ENCODE measurements around the gene TCP1. TPM values are rescaled to one million over a fixed set of nuclear protein-coding genes. Genes with fewer than 3 reads are reported as not detected.
"Not testable (repeated sequence)": the region's sequence is repeated elsewhere in the genome, so short reads cannot be mapped to it uniquely, and the experiment has no call there.

Gene TCP1
- total RNA-seq, 1 donor from 2014 or later = 153 TPM

DNA sequence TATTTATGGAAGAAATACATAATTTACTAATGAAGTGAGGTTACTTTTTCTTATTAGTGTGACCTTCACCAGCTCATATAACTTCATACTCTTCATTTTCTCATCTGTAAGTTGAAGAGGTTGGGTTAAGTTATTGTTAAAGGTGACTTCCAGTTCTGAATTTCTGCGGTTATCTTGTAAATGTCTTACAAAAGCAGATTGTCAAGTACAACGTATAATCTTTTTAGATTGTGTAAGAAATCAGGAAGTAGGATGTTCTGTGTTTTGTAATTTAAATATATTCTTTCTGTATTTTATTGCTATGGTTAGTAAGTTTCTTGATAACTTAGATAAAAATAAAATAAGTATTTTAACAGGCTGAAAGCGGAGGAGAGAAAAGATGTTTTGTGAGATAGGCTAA lies 50.1 kb downstream of the TCP1 start:
- no peak for DNase-seq (ENCODE audit: low spot score)

DNA sequence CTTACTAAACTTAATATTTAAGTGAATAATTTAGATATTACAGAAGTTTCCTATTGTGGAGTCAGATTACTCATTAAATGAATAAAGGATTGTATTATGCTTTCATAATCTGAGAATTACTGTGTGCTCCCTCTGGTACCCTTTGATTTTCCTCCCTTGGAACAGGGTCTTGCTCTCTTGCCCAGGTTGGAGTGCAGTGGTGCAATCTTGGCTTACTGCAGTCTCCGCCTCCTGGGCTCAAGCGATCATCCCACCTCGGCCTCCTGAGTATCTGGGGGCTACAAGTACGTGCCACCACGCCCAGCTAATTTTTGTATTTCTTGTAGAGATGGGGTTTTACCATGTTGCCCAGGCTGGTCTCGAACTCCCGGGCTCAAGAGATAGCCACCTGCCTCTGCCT lies 52.5 kb downstream of the TCP1 start:
- no peak for DNase-seq (ENCODE audit: low spot score)

DNA sequence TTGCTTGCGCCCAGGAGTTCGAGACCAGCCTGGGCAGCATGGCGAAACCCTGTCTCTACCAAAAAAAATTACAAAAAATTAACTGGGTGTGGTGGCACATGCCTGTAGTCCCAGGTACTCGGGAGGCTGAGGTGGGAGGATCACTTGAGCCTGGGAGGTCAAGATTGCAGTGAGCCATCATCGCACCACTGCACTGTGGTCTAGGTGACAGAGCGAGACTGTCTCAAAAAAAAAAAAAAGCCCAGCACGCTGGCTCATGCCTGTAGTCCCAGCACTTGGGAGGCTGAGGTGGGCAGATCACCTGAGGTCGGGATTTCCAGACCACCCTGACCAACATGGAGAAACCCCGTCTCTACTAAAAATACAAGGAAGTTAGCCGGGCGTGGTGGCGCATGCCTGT lies 56.0 kb downstream of the TCP1 start:
- not testable (repeated sequence) for DNase-seq (ENCODE audit: low spot score)

DNA sequence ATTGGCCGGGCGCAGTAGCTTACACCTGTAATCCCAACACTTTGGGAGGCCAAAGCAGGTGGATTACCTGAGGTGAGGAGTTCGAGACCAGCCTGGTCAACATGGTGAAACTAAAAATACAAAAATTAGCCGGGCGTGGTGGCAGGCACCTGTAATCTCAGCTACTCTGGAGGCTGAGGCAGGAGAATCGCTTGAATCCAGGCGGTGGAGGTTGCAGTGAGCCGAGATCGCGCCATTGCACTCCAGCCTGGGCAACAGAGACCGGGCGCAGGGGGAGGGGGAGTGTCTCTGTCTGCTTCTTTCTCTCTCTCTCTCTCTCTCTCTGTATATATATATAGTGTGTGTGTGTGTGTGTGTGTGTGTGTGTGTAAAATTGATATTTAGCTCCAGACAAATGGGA lies 56.9 kb downstream of the TCP1 start:
- not testable (repeated sequence) for DNase-seq (ENCODE audit: low spot score)

DNA sequence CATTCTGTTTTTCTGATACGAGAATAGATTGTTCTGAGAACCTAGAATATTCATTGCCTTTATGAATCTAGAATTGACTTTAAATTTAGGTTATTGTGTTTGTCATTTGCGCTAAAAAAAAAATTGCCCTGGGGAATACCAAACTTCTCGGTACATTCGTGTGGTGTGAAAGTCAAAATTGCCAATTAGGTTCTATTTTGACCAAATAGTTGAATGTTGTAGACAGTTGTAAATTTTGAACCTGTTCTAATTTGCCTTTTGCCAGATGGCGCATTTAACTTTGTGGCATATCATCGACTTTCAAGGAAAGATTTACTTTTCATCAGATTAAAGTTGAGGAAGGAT lies 59.1 kb downstream of the TCP1 start:
- no peak for DNase-seq (ENCODE audit: low spot score)

DNA sequence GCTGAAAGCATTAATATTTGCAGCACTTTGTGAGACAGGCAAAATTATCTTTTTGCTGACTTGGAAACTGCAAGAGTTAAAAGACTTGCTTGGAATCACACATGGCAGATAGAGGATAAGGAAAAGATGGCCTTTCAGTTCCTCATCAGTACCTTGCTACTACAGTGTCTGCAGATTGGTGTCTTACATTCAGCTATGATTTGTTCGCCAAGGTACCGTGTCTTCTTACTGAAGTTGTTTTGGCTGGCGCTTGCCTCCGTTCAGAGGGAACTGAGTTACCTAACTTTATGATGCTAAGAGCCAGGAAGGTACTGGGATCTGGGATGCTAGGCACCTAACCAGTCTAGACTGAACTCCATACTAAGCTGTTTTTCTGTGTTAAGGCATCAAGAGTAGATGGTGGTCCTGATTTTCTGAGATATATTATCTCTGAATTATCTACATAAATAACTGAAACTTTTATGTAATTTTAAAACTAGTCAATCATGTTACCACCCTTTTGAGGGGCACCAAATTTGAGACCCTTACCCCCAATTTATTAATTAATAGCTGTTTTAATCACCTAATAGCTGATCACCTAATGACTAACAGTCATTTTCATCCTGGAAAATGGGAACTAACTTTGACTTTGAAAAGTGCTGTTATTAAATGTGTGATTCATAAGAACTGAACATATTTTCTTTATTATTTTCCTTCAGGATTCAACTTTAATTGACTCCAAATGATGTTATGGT lies 59.6 kb downstream of the TCP1 start:
- DNase-seq (ENCODE audit: low spot score) = no peak

DNA sequence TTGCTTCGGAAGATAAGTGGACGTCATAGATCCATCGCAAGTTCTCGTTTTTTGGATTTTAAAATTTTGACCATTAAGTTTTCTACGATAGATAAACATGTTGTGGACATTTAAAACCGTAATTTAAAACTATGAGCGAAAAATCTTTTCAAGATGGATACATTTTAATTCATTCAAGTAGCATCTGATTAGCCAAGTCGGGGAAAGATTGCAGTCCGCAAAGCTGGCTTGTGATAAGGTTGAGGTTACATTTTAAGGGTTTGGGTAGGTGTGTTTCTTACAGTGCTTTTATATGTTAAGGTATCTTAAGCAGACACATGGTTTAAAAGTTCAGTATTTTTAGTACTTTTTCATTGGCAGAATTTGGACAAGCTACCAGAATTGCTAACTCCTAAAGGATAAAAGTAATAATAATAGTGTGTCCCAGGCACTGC lies 60.9 kb downstream of the TCP1 start:
- no peak for DNase-seq (ENCODE audit: low spot score)

Other genes starting within 250 kb of the TCP1 start
- 238 TPM for gene SOD2, start 96.4 kb downstream of the TCP1 start, total RNA-seq
- gene WTAP, start 62.1 kb downstream of the TCP1 start, total RNA-seq = 111 TPM
- gene ACAT2, start 27.6 kb downstream of the TCP1 start, total RNA-seq = 42.1 TPM
- gene MRPL18, start 865 bp upstream of the TCP1 start, total RNA-seq = 69.6 TPM
- gene PNLDC1, start 10.7 kb upstream of the TCP1 start, total RNA-seq = not detected
- not detected for gene MAS1, start 101.4 kb upstream of the TCP1 start, total RNA-seq
- gene IGF2R, start 179.5 kb upstream of the TCP1 start, total RNA-seq = 87.3 TPM

Data from ureter (tissue), 1 donor.